ENCODE results near the gene TUG1. TPM values are rescaled to one million over a fixed set of nuclear protein-coding genes. Genes with fewer than 3 reads are reported as not detected.

TUG1 gene
- total and polyA plus RNA-seq, 10 of the 15 experiments (the other 5 are each of a cell fraction or from before 2014, with no cell fraction given) = 19.3 to 116 (median 54.9) TPM

GRCh38 chr22:30932661-30933060 lies 36.4 kb upstream of the TUG1 start:
- BruUV-seq (replicated peaks) = no TSS peak
- H3K27ac ChIP-seq (ENCODE audit: control insufficient read depth, insufficient read depth) = no peak overlapping the region
- POLR2A ChIA-PET = no interaction called here

GRCh38 chr22:30933457-30933856 lies 35.6 kb upstream of the TUG1 start:
- Histone ChIP-seq H3K27ac (ENCODE audit: control insufficient read depth, insufficient read depth) (no peak overlapping the region), H3K79me2 (ENCODE audit: control insufficient read depth, insufficient read depth, low read length) (no peaks in the 10 kb centered on the region), H3K9ac (ENCODE audit: control insufficient read depth, insufficient read depth, low read length) (no peak overlapping the region), H3K4me3 (no peak overlapping the region), H3K4me1 (ENCODE audit: control insufficient read depth, insufficient read depth, low read length) (no peaks in the 10 kb centered on the region), H4K20me1 (ENCODE audit: control insufficient read depth, insufficient read depth) (no peaks in the 10 kb centered on the region), H3K4me2 (ENCODE audit: control insufficient read depth, insufficient read depth) (no peak overlapping the region), H3K9me3 (replicated peaks; ENCODE audit: control insufficient read depth, insufficient read depth, low read length) (no peaks in the 10 kb centered on the region), H3K36me3 (ENCODE audit: control insufficient read depth in 2 of 2, insufficient read depth in 2 of 2, low read length in 1 of 2) (peaks cover 34 to 45% of the 10 kb centered on the region in 2 experiments), H3K27me3 (replicated peaks in 1 of 2; ENCODE audit: control insufficient read depth in 2 of 2, insufficient read depth in 2 of 2, low read length in 1 of 2) (no peaks in the 10 kb centered on the region), H2AFZ (ENCODE audit: control insufficient read depth, low read depth, low read length) (no peak overlapping the region)
- in situ Hi-C loops (cut with MboI) (no loop called here), intact Hi-C loops (cut with micrococcal nuclease; ENCODE audit: unreplicated experiment) (no loop called here)
- ChIA-PET CTCF (no interaction called here), POLR2A (no interaction called here), RAD21 (ENCODE audit: unreplicated experiment) (no interaction called here), SMC1A (ENCODE audit: uncharacterized antibody, unreplicated experiment) (no interaction called here)
- FAIRE-seq (no peak), DNase-seq (ENCODE audit: low read depth, low spot score) (no peak), ATAC-seq (no peak)
- TF ChIP-seq KDM1A (IDR thresholded peaks at IDR 0.05; ENCODE audit: borderline replicate concordance) = no peak
- no peak for TF ChIP-seq CUX1 (IDR thresholded peaks at IDR 0.05; ENCODE audit: insufficient replicate concordance, low read depth, low read length)
- peak; percentile 46; the same call in 1 of the 2 replicates for TF ChIP-seq REST (IDR thresholded peaks at IDR 0.05; ENCODE audit: low read depth, low read length)
- BruUV-seq (replicated peaks) = no TSS peak
- WGBS (ENCODE audit: insufficient coverage, insufficient replicate concordance, low lambda C conversion rate, missing lambda C conversion rate) = 94% methylated on average over 7 of the region's 7 CpGs

More at GRCh38 chr22:30932661-30933060, 36.4 kb upstream of the TUG1 start:
- H3K36me3 ChIP-seq (ENCODE audit: control insufficient read depth in 2 of 2, insufficient read depth in 2 of 2, low read length in 1 of 2) = peaks cover 30 to 43% of the 10 kb centered on the region in 2 experiments
- H3K4me3 ChIP-seq = no peak overlapping the region
- no peak for DNase-seq (ENCODE audit: low read depth, low spot score)
- in situ Hi-C loops (cut with MboI) = no loop called here
- intact Hi-C loops (cut with micrococcal nuclease; ENCODE audit: unreplicated experiment) = no loop called here
- H3K9ac ChIP-seq (ENCODE audit: control insufficient read depth, insufficient read depth, low read length) = no peak overlapping the region
- no peaks in the 10 kb centered on the region for H3K27me3 ChIP-seq (replicated peaks in 1 of 2; ENCODE audit: control insufficient read depth in 2 of 2, insufficient read depth in 2 of 2, low read length in 1 of 2)
- H3K4me1 ChIP-seq (ENCODE audit: control insufficient read depth, insufficient read depth, low read length) = no peaks in the 10 kb centered on the region
- TF ChIP-seq ATF7 (IDR thresholded peaks at IDR 0.05; ENCODE audit: low read depth) (no peak), RBBP5 (conservative IDR thresholded peaks at IDR 0.05) (no peak)
- no peak overlapping the region for H2AFZ ChIP-seq (ENCODE audit: control insufficient read depth, low read depth, low read length)
- no peaks in the 10 kb centered on the region for H3K9me3 ChIP-seq (replicated peaks; ENCODE audit: control insufficient read depth, insufficient read depth, low read length)
- ChIA-PET SMC1A (ENCODE audit: uncharacterized antibody, unreplicated experiment) (no interaction called here), RAD21 (ENCODE audit: unreplicated experiment) (no interaction called here), CTCF (no interaction called here)
- no peaks in the 10 kb centered on the region for H4K20me1 ChIP-seq (ENCODE audit: control insufficient read depth, insufficient read depth)
- no peak for ATAC-seq
- H3K4me2 ChIP-seq (ENCODE audit: control insufficient read depth, insufficient read depth) = no peak overlapping the region
- WGBS (ENCODE audit: insufficient coverage, insufficient replicate concordance, low lambda C conversion rate, missing lambda C conversion rate) = over 99% methylated on average over 15 of the region's 16 CpGs
- no peak for FAIRE-seq
- H3K79me2 ChIP-seq (ENCODE audit: control insufficient read depth, insufficient read depth, low read length) = no peaks in the 10 kb centered on the region
